Daoy (cell line): ENCODE data around the gene NECTIN1. TPM values are rescaled to one million over a fixed set of nuclear protein-coding genes. Genes with fewer than 3 reads are reported as not detected.

Source experiments
- DNase-seq: peaks from one replicate; pipeline ENCODE4 v3.0.0-alpha.2; 2015; ENCODE audit warnings: low read depth
- total RNA-seq: library from RNA; depleted of rRNA; stranded (reverse); fragments of >200 nt; shearing (Covaris generic); gene quantifications from 2 replicates; pipeline ENCODE4 v1.2.3, GENCODE V29; 2014

NECTIN1 gene
- total RNA-seq, 1 experiment from 2014 or later: 4.1 TPM

- DNase-seq: no peak
Measured at GRCh38 chr11:119692540-119692820, 36.5 kb downstream of the NECTIN1 start.

- DNase-seq: no peak
Measured at GRCh38 chr11:119691701-119692539, 37.1 kb downstream of the NECTIN1 start.

- no peak for DNase-seq
Measured at GRCh38 chr11:119691020-119691666, 37.9 kb downstream of the NECTIN1 start.

- DNase-seq: no peak
Measured at GRCh38 chr11:119689302-119689701, 39.7 kb downstream of the NECTIN1 start.

GRCh38 chr11:119688356-119688755 lies 40.6 kb downstream of the NECTIN1 start:
- no peak for DNase-seq

GRCh38 chr11:119687373-119688046 lies 41.5 kb downstream of the NECTIN1 start:
- no peak for DNase-seq

GRCh38 chr11:119686177-119686882 lies 42.7 kb downstream of the NECTIN1 start:
- DNase-seq: no peak

- no peak for DNase-seq
Measured at GRCh38 chr11:119685111-119685746, 43.8 kb downstream of the NECTIN1 start.

- peak; percentile 92 for DNase-seq
Measured at GRCh38 chr11:119684361-119685110, 44.5 kb downstream of the NECTIN1 start.

GRCh38 chr11:119683783-119684182 lies 45.2 kb downstream of the NECTIN1 start:
- peak; percentile 32 for DNase-seq

GRCh38 chr11:119681361-119681910 lies 47.6 kb downstream of the NECTIN1 start:
- DNase-seq: no peak

- no peak for DNase-seq
Measured at GRCh38 chr11:119680541-119681360, 48.2 kb downstream of the NECTIN1 start.

GRCh38 chr11:119679346-119679745 lies 49.7 kb downstream of the NECTIN1 start:
- DNase-seq: no peak

GRCh38 chr11:119678351-119678750 lies 50.6 kb downstream of the NECTIN1 start:
- no peak for DNase-seq

GRCh38 chr11:119677840-119678239 lies 51.2 kb downstream of the NECTIN1 start:
- DNase-seq: no peak

- peak; percentile 39 for DNase-seq
Measured at GRCh38 chr11:119676461-119677020, 52.5 kb downstream of the NECTIN1 start.

- no peak for DNase-seq
Measured at GRCh38 chr11:119673759-119674336, 55.2 kb downstream of the NECTIN1 start.

GRCh38 chr11:119673052-119673758 lies 55.8 kb downstream of the NECTIN1 start:
- DNase-seq: no peak
